HL-60 (cell line): ENCODE measurements around the gene LY6G6F.

Experiments used
- DNase-seq, 2 experiments: peaks; one replicate each; pipeline ENCODE4 v3.0.0-alpha.2; 2010 to 2020; ENCODE audit warnings: low read depth in 1 of 2, low spot score in 1 of 2
- H3K27ac ChIP-seq: fragments of 250-450 bp; sonication (Bioruptor Pico); replicated peaks from 2 replicates; pipeline ENCODE4 v1.5.1; 2020; ENCODE audit warnings: mild to moderate bottlenecking, moderate library complexity
- H3K27me3 ChIP-seq: fragments of 250-450 bp; sonication (Bioruptor Pico); 2 replicates; pipeline ENCODE4 v1.5.1; 2021; ENCODE audit warnings: mild to moderate bottlenecking, moderate library complexity; ENCODE audit not compliant: insufficient read depth, poor library complexity, severe bottlenecking
- H3K4me3 ChIP-seq: replicated peaks from 2 replicates; pipeline ENCODE4 v1.5.1; 2011; ENCODE audit warnings: mild to moderate bottlenecking, control low read depth, low read length; ENCODE audit not compliant: insufficient read depth
- CTCF ChIP-seq: IDR thresholded peaks from one replicate; pipeline ENCODE4 v1.5.1; 2011; ENCODE audit warnings: low read length, control low read depth, inconsistent platforms; ENCODE audit not compliant: insufficient read depth
- GABPA ChIP-seq: IDR thresholded peaks from 2 replicates; pipeline ENCODE4 v1.6.1; 2012; ENCODE audit warnings: low read depth
- POLR2AphosphoS5 ChIP-seq: IDR thresholded peaks from 2 replicates; pipeline ENCODE4 v1.6.1; 2012; ENCODE audit warnings: low read depth
- REST ChIP-seq: IDR thresholded peaks from 2 replicates; pipeline ENCODE4 v1.6.1; 2012; ENCODE audit warnings: low read depth; ENCODE audit not compliant: insufficient replicate concordance
- SPI1 ChIP-seq: IDR thresholded peaks from 2 replicates; pipeline ENCODE4 v1.6.1; 2012; ENCODE audit warnings: low read depth, mild to moderate bottlenecking, borderline replicate concordance

The LY6G6F gene

GRCh38 chr6:31715022-31715958 lies 8.6 kb downstream of the LY6G6F start, which contains the start of gene LY6G6D:
Gene LY6G6D (plus strand): TSS chr6:31715348. CDS start chr6:31715356, 8 bp downstream.
- TF ChIP-seq POLR2AphosphoS5 (no peak), REST (no peak), GABPA (no peak), CTCF (no peak), SPI1 (no peak)

GRCh38 chr6:31717499-31718222 lies 11.0 kb downstream of the LY6G6F start:
- DNase-seq: no peak
- Histone ChIP-seq H3K27ac (no peak overlapping the region), H3K4me3 (no peak overlapping the region), H3K27me3 (no peaks in the 10 kb centered on the region)
- no peak for TF ChIP-seq SPI1
- TF ChIP-seq GABPA: no peak
- no peak for TF ChIP-seq REST
- no peak for TF ChIP-seq CTCF
- no peak for TF ChIP-seq POLR2AphosphoS5

More at GRCh38 chr6:31715022-31715958, 8.6 kb downstream of the LY6G6F start, which contains the start of gene LY6G6D:
- no peak within 1 kb of the TSS for H3K27ac ChIP-seq
- no peaks in the 10 kb centered on the region for H3K27me3 ChIP-seq
- no peak within 1 kb of the TSS for H3K4me3 ChIP-seq
- no peak for DNase-seq

GRCh38 chr6:31718265-31718664 lies 11.6 kb downstream of the LY6G6F start:
- DNase-seq: no peak
- Histone ChIP-seq H3K4me3 (no peak overlapping the region), H3K27ac (no peak overlapping the region), H3K27me3 (no peaks in the 10 kb centered on the region)
- TF ChIP-seq CTCF (no peak), SPI1 (no peak), GABPA (no peak), REST (no peak), POLR2AphosphoS5 (no peak)
